GM18507 (cell line): ENCODE measurements around the gene BTF3L4.
"Not testable (repeated sequence)": the region's sequence is repeated elsewhere in the genome, so short reads cannot be mapped to it uniquely, and the experiment has no call there.

Experiments used
- DNase-seq: peaks from one replicate; pipeline ENCODE4 v3.0.0; 2011; ENCODE audit warnings: low read depth; ENCODE audit not compliant: insufficient read length; ENCODE audit errors: extremely low spot score
- FAIRE-seq: peaks from 2 replicates; lab custom pipeline; 2011; peaks lifted over from hg19 to GRCh38; lab: Jason Lieb, UNC

Gene BTF3L4

GRCh38 chr1:52056163-52056936 lies at the start of gene BTF3L4:
TSS of gene BTF3L4 (plus strand) at chr1:52056295. CDS start at chr1:52059848, 3,553 bp downstream.
- DNase-seq: peak; percentile 78
- peak; percentile 94 for FAIRE-seq

GRCh38 chr1:52007215-52008002 lies 48.7 kb upstream of the BTF3L4 start:
- DNase-seq: no peak
- FAIRE-seq: no peak

GRCh38 chr1:52008071-52008809 lies 47.9 kb upstream of the BTF3L4 start:
- FAIRE-seq (no peak), DNase-seq (no peak)

GRCh38 chr1:52022133-52022532 lies 34.0 kb upstream of the BTF3L4 start:
- no peak for FAIRE-seq
- DNase-seq: no peak

GRCh38 chr1:52026278-52026677 lies 29.8 kb upstream of the BTF3L4 start:
- no peak for FAIRE-seq

GRCh38 chr1:52028328-52028727 lies 27.8 kb upstream of the BTF3L4 start:
- no peak for FAIRE-seq
- DNase-seq: no peak

More at GRCh38 chr1:52026278-52026677, 29.8 kb upstream of the BTF3L4 start:
- DNase-seq: no peak

GRCh38 chr1:52028839-52029238 lies 27.3 kb upstream of the BTF3L4 start:
- FAIRE-seq, DNase-seq: not testable (repeated sequence)

GRCh38 chr1:52032124-52032784 lies 23.8 kb upstream of the BTF3L4 start:
- peak; percentile 35 for FAIRE-seq
- no peak for DNase-seq

GRCh38 chr1:52032785-52033131 lies 23.3 kb upstream of the BTF3L4 start:
- FAIRE-seq (no peak), DNase-seq (no peak)

- FAIRE-seq (peak; percentile 84), DNase-seq (peak; percentile 73)
These were observed 22.7 kb upstream of the BTF3L4 start, which contains the start of gene KTI12 for GRCh38 chr1:52033190-52034049. TSS of gene KTI12 (minus strand) at chr1:52033810. CDS start at chr1:52033761, 49 bp downstream.

- DNase-seq (no peak), FAIRE-seq (no peak)
These were observed 22.1 kb upstream of the BTF3L4 start for GRCh38 chr1:52034050-52034384.

- FAIRE-seq: no peak
These were observed 18.7 kb upstream of the BTF3L4 start for GRCh38 chr1:52037402-52037814.

GRCh38 chr1:52037909-52038308 lies 18.2 kb upstream of the BTF3L4 start:
- FAIRE-seq (no peak), DNase-seq (no peak)

More at GRCh38 chr1:52037402-52037814, 18.7 kb upstream of the BTF3L4 start:
- no peak for DNase-seq

GRCh38 chr1:52041551-52042185 lies 14.4 kb upstream of the BTF3L4 start:
- FAIRE-seq: no peak
- no peak for DNase-seq

GRCh38 chr1:52045236-52045635 lies 10.9 kb upstream of the BTF3L4 start:
- no peak for FAIRE-seq
- DNase-seq: no peak

- not testable (repeated sequence) for DNase-seq, FAIRE-seq
These were observed 10.4 kb upstream of the BTF3L4 start for GRCh38 chr1:52045666-52046195.

- FAIRE-seq, DNase-seq: not testable (repeated sequence)
These were observed 6.8 kb upstream of the BTF3L4 start for GRCh38 chr1:52049337-52049736.

- FAIRE-seq: no peak
- no peak for DNase-seq
These were observed 2.2 kb upstream of the BTF3L4 start for GRCh38 chr1:52053862-52054261.
